Fibroblast of lung (primary cell): ENCODE data around the gene C6orf163. TPM values are rescaled to one million over a fixed set of nuclear protein-coding genes. Genes with fewer than 3 reads are reported as not detected.

ENCODE experiments used
- DNase-seq, 2 donors: peaks; one replicate each; pipeline versions ENCODE4 v3.0.0 to v3.0.0-alpha.2; 2010; ENCODE audit warnings: low read depth in 2 of 2
- H2AFZ ChIP-seq: 2 replicates; pipeline ENCODE4 v1.5.1; 2012; ENCODE audit warnings: low read length, control low read depth, inconsistent platforms
- H3K27ac ChIP-seq: 2 replicates; pipeline ENCODE4 v1.5.1; 2011; ENCODE audit warnings: low read length, control low read depth; ENCODE audit not compliant: insufficient read depth
- H3K27me3 ChIP-seq: 2 replicates; pipeline ENCODE4 v1.5.1; 2011; ENCODE audit warnings: mild to moderate bottlenecking, low read length; ENCODE audit not compliant: control insufficient read depth, insufficient read depth
- H3K36me3 ChIP-seq: 2 replicates; pipeline ENCODE4 v1.5.1; 2011; ENCODE audit warnings: low read length; ENCODE audit not compliant: control insufficient read depth, insufficient read depth
- H3K4me1 ChIP-seq: 2 replicates; pipeline ENCODE4 v1.5.1; 2011; ENCODE audit warnings: low read length; ENCODE audit not compliant: control insufficient read depth, insufficient read depth; ENCODE audit errors: extremely low read depth
- H3K4me2 ChIP-seq: 2 replicates; pipeline ENCODE4 v1.5.1; 2011; ENCODE audit warnings: low read length, control low read depth; ENCODE audit not compliant: insufficient read depth; ENCODE audit errors: extremely low read depth
- H3K4me3 ChIP-seq, 4 experiments: fragments of 200-600 bp in 1 of 4; sonication (generic) in 1 of 4; replicated peaks in 1 of 4; 2 replicates each; pipeline ENCODE4 v1.5.1; 2011 to 2016; ENCODE audit warnings: low read length in 4 of 4, low read depth in 3 of 4, mild to moderate bottlenecking in 3 of 4, control low read depth in 2 of 4, inconsistent platforms in 1 of 4, mixed read lengths in 1 of 4; ENCODE audit not compliant: insufficient read depth in 1 of 4; ENCODE audit errors: control extremely low read depth in 1 of 4
- H3K79me2 ChIP-seq: 2 replicates; pipeline ENCODE4 v1.5.1; 2012; ENCODE audit warnings: mild to moderate bottlenecking, low read length, inconsistent platforms; ENCODE audit not compliant: control insufficient read depth, insufficient read depth
- H3K9ac ChIP-seq: 2 replicates; pipeline ENCODE4 v1.5.1; 2011; ENCODE audit warnings: mild to moderate bottlenecking, low read length, control low read depth; ENCODE audit not compliant: insufficient read depth
- H3K9me3 ChIP-seq: 2 replicates; pipeline ENCODE4 v1.5.1; 2012; ENCODE audit warnings: low read depth, low read length; ENCODE audit not compliant: control insufficient read depth, insufficient read depth
- H4K20me1 ChIP-seq: 2 replicates; pipeline ENCODE4 v1.5.1; 2011; ENCODE audit warnings: low read length; ENCODE audit not compliant: control insufficient read depth, insufficient read depth; ENCODE audit errors: extremely low read depth
- CTCF ChIP-seq, 2 donors: IDR thresholded peaks in 1 of 2; conservative IDR thresholded peaks in 1 of 2; 1 replicate in 1 of 2; 2 replicates in 1 of 2; pipeline ENCODE4 v1.5.1; 2011 to 2012; ENCODE audit warnings: low read length in 2 of 2, control low read depth in 1 of 2, inconsistent platforms in 1 of 2, low read depth in 1 of 2, mild to moderate bottlenecking in 1 of 2
- EZH2 ChIP-seq: IDR thresholded peaks from 2 replicates; pipeline ENCODE4 v1.5.1; 2012; ENCODE audit warnings: low read length, control low read depth, mild to moderate bottlenecking; ENCODE audit errors: missing control alignments
- polyA plus RNA-seq, 2 donors: library from polyadenylated mRNA; depleted of rRNA in 1 of 2; stranded (reverse) in 1 of 2; unstranded in 1 of 2; fragments of >200 nt; gene quantifications; 2 replicates each; pipeline ENCODE4 v1.2.1, GENCODE V29; 2011 to 2012; ENCODE audit warnings: missing spikeins in 1 of 2
- total RNA-seq: library from RNA; depleted of rRNA; stranded (reverse); fragments of >200 nt; gene quantifications from 2 replicates; pipeline ENCODE4 v1.2.1, GENCODE V29; 2014

The C6orf163 gene
- total and polyA plus RNA-seq, 2 donors (not counting 1 experiment from before 2014, with no cell fraction given), result 0.33 to 2.8 TPM

GRCh38 chr6:87401832-87402231, 57.2 kb downstream of the C6orf163 start:
- H4K20me1 ChIP-seq, result no peaks in the 10 kb centered on the region
- H3K79me2 ChIP-seq, result no peaks in the 10 kb centered on the region
- H3K4me2 ChIP-seq, result no peak overlapping the region
- no peak for DNase-seq
- TF ChIP-seq EZH2 (no peak), CTCF (conservative IDR thresholded peaks at IDR 0.05 in 1 of 2, IDR thresholded peaks at IDR 0.05 in 1 of 2; ENCODE audit: low read depth in 1 of 2, low read length in 2 of 2) (no peak)
- H3K36me3 ChIP-seq, result no peaks in the 10 kb centered on the region
- no peak overlapping the region for H3K9ac ChIP-seq
- H2AFZ ChIP-seq, result no peak overlapping the region
- no peaks in the 10 kb centered on the region for H3K27me3 ChIP-seq
- no peaks in the 10 kb centered on the region for H3K9me3 ChIP-seq
- H3K4me1 ChIP-seq, result no peaks in the 10 kb centered on the region
- no peak overlapping the region for H3K4me3 ChIP-seq
- H3K27ac ChIP-seq, result no peak overlapping the region

- TF ChIP-seq CTCF (conservative IDR thresholded peaks at IDR 0.05 in 1 of 2, IDR thresholded peaks at IDR 0.05 in 1 of 2; ENCODE audit: low read depth in 1 of 2, low read length in 2 of 2) (no peak), EZH2 (no peak)
- no peaks in the 10 kb centered on the region for H3K4me1 ChIP-seq
- H4K20me1 ChIP-seq, result no peaks in the 10 kb centered on the region
- H3K9ac ChIP-seq, result no peak overlapping the region
- H3K27me3 ChIP-seq, result no peaks in the 10 kb centered on the region
- no peaks in the 10 kb centered on the region for H3K79me2 ChIP-seq
- no peaks in the 10 kb centered on the region for H3K9me3 ChIP-seq
- H3K4me3 ChIP-seq, result peak overlapping the region; percentile 65 to 94 (median 79)
- peak; percentile 37 to 39 for DNase-seq
- peak overlapping the region; percentile 41 for H2AFZ ChIP-seq
- peak overlapping the region; percentile 30 for H3K27ac ChIP-seq
- H3K4me2 ChIP-seq, result peak overlapping the region; percentile 53
- no peaks in the 10 kb centered on the region for H3K36me3 ChIP-seq
Measured at GRCh38 chr6:87407561-87407900, 62.9 kb downstream of the C6orf163 start.

- no peaks in the 10 kb centered on the region for H3K4me1 ChIP-seq
- H3K27ac ChIP-seq, result peak within 1 kb of the TSS; percentile 79
- TF ChIP-seq CTCF (conservative IDR thresholded peaks at IDR 0.05 in 1 of 2, IDR thresholded peaks at IDR 0.05 in 1 of 2; ENCODE audit: low read depth in 1 of 2, low read length in 2 of 2) (peak in 1 of 2 donors; percentile 12), EZH2 (no peak)
Measured at GRCh38 chr6:87407901-87408720, 63.5 kb downstream of the C6orf163 start, which contains the start of gene CFAP206. Gene CFAP206 (plus strand): TSS chr6:87407972. CDS start chr6:87409840, 1,868 bp downstream.

More at GRCh38 chr6:87407901-87408720, 63.5 kb downstream of the C6orf163 start, which contains the start of gene CFAP206:
- Histone ChIP-seq H3K9me3 (no peaks in the 10 kb centered on the region), H3K4me3 (peak within 1 kb of the TSS; percentile 65 to 94 (median 88)), H4K20me1 (no peaks in the 10 kb centered on the region), H3K4me2 (peak within 1 kb of the TSS; percentile 93), H3K9ac (peak within 1 kb of the TSS; percentile 82), H3K79me2 (no peaks in the 10 kb centered on the region), H2AFZ (peak within 1 kb of the TSS; percentile 95), H3K27me3 (no peaks in the 10 kb centered on the region), H3K36me3 (no peaks in the 10 kb centered on the region)
- peak; percentile 79 to 84 for DNase-seq
